H1 (cell line): Measurements from ENCODE around the gene TTC34. TPM values are rescaled to one million over a fixed set of nuclear protein-coding genes. Genes with fewer than 3 reads are reported as not detected.

Experiments used
- CTCF ChIA-PET: fragments of 300-600 bp; sonication (Branson Sonifier 250); formaldehyde crosslinking; loops from one replicate; lab custom pipeline; 2021; ENCODE audit not compliant: partially characterized antibody; lab: Charles Lee
- POLR2A ChIA-PET: fragments of 300-600 bp; sonication (Branson Sonifier 250); formaldehyde crosslinking; loops from one replicate; lab custom pipeline; 2021; ENCODE audit warnings: inconsistent platforms; ENCODE audit not compliant: partially characterized antibody; lab: Charles Lee
- DNase-seq, 2 experiments: peaks; one replicate each; pipeline versions ENCODE4 v3.0.0 to v3.0.0-alpha.2; 2010 to 2022; ENCODE audit warnings: low spot score in 2 of 2, low read depth in 1 of 2, mixed read lengths in 1 of 2
- FAIRE-seq: peaks from 2 replicates; lab custom pipeline; 2011; peaks lifted over from hg19 to GRCh38; lab: Jason Lieb, UNC
- H2AFZ ChIP-seq: 2 replicates; pipeline ENCODE4 v1.8.1; 2012; ENCODE audit warnings: low read length, inconsistent platforms
- H2AK5ac ChIP-seq: 2 replicates; pipeline ENCODE4 v1.6.1; 2013; ENCODE audit warnings: low read depth, low read length
- H2BK120ac ChIP-seq: replicated peaks from 2 replicates; pipeline ENCODE3; 2013; ENCODE audit warnings: low read depth, low read length, inconsistent platforms
- H2BK12ac ChIP-seq: 2 replicates; pipeline ENCODE4 v1.6.1; 2013; ENCODE audit warnings: low read depth, low read length
- H2BK15ac ChIP-seq: 2 replicates; pipeline ENCODE4 v1.6.1; 2013; ENCODE audit warnings: low read length
- H2BK20ac ChIP-seq: 2 replicates; pipeline ENCODE4 v1.6.1; 2013; ENCODE audit warnings: low read length
- H2BK5ac ChIP-seq: 2 replicates; pipeline ENCODE4 v1.6.1; 2013; ENCODE audit warnings: low read depth, low read length
- H3K14ac ChIP-seq: 2 replicates; pipeline ENCODE4 v1.6.1; 2013; ENCODE audit warnings: inconsistent platforms; ENCODE audit not compliant: insufficient read length
- H3K18ac ChIP-seq: 2 replicates; pipeline ENCODE4 v1.6.1; 2013; ENCODE audit warnings: low read length; ENCODE audit errors: extremely low read depth
- H3K23ac ChIP-seq: 2 replicates; pipeline ENCODE4 v1.6.1; 2013; ENCODE audit warnings: inconsistent platforms; ENCODE audit not compliant: insufficient read length
- H3K23me2 ChIP-seq: 2 replicates; pipeline ENCODE4 v1.6.1; 2013; ENCODE audit warnings: low read depth, low read length
- H3K27ac ChIP-seq: 2 replicates; pipeline ENCODE4 v1.6.1; 2011; ENCODE audit warnings: low read depth, low read length, inconsistent platforms
- H3K27me3 ChIP-seq, 4 experiments: replicated peaks in 1 of 4; 1 replicate in 1 of 4; 2 replicates in 3 of 4; pipeline versions ENCODE4 v1.6.1 to v1.8.1; 2011 to 2013; ENCODE audit warnings: low read length in 3 of 4, mild to moderate bottlenecking in 3 of 4, inconsistent platforms in 2 of 4, mixed read lengths in 2 of 4, moderate library complexity in 1 of 4; ENCODE audit not compliant: control insufficient read depth in 3 of 4, insufficient read depth in 3 of 4; ENCODE audit errors: extremely low read depth in 1 of 4
- H3K36me3 ChIP-seq, 4 experiments: 2 replicates each; pipeline versions ENCODE4 v1.6.1 to v1.8.1; 2011 to 2013; ENCODE audit warnings: mild to moderate bottlenecking in 4 of 4, low read length in 3 of 4, moderate library complexity in 2 of 4, control low read depth in 1 of 4, inconsistent platforms in 1 of 4; ENCODE audit not compliant: insufficient read depth in 4 of 4, control insufficient read depth in 2 of 4
- H3K4ac ChIP-seq: replicated peaks from 2 replicates; pipeline ENCODE3; 2013; ENCODE audit warnings: low read length, low read depth, mixed read lengths, inconsistent platforms; ENCODE audit not compliant: insufficient read length
- H3K4me1 ChIP-seq, 4 experiments: replicated peaks in 1 of 4; 1 replicate in 1 of 4; 2 replicates in 3 of 4; pipeline versions ENCODE4 v1.6.1 to v1.8.1; 2011 to 2013; ENCODE audit warnings: low read length in 3 of 4, inconsistent platforms in 2 of 4, mixed read lengths in 1 of 4; ENCODE audit not compliant: insufficient read depth in 4 of 4, control insufficient read depth in 3 of 4
- H3K4me2 ChIP-seq, 2 experiments: 2 replicates each; pipeline versions ENCODE4 v1.6.1 to v1.8.1; 2011 to 2013; ENCODE audit warnings: low read depth in 2 of 2, low read length in 2 of 2, control low read depth in 1 of 2, inconsistent platforms in 1 of 2, mild to moderate bottlenecking in 1 of 2; ENCODE audit not compliant: insufficient read depth in 1 of 2
- H3K4me3 ChIP-seq, 4 experiments: fragments of 200-600, 300-600 bp in 1 of 4; sonication (generic), shearing (Covaris generic), sonication (Bioruptor Twin) in 1 of 4; 2 replicates each; pipeline versions ENCODE4 v1.5.1 to v1.8.1; 2011 to 2016; ENCODE audit warnings: low read length in 4 of 4, low read depth in 3 of 4, control low read depth in 2 of 4, inconsistent platforms in 2 of 4, mild to moderate bottlenecking in 2 of 4, mixed read lengths in 1 of 4, moderate library complexity in 1 of 4; ENCODE audit not compliant: insufficient read depth in 2 of 4; ENCODE audit errors: extremely low read depth in 1 of 4
- H3K56ac ChIP-seq: replicated peaks from 2 replicates; pipeline ENCODE3; 2013; ENCODE audit warnings: low read depth, mild to moderate bottlenecking, mixed read lengths, low read length, inconsistent platforms; ENCODE audit not compliant: insufficient read length
- H3K79me1 ChIP-seq: 2 replicates; pipeline ENCODE4 v1.6.1; 2013; ENCODE audit warnings: low read depth, low read length, control low read depth
- H3K79me2 ChIP-seq, 2 experiments: 2 replicates each; pipeline versions ENCODE4 v1.6.1 to v1.8.1; 2012 to 2013; ENCODE audit warnings: low read length in 2 of 2, mild to moderate bottlenecking in 2 of 2, inconsistent platforms in 1 of 2; ENCODE audit not compliant: insufficient read depth in 2 of 2, control insufficient read depth in 1 of 2
- H3K9ac ChIP-seq, 4 experiments: replicated peaks in 1 of 4; 1 replicate in 1 of 4; 2 replicates in 3 of 4; pipeline versions ENCODE4 v1.6.1 to v1.8.1; 2011 to 2013; ENCODE audit warnings: low read depth in 3 of 4, low read length in 3 of 4, control low read depth in 2 of 4, mild to moderate bottlenecking in 2 of 4, moderate library complexity in 2 of 4, inconsistent platforms in 1 of 4; ENCODE audit errors: extremely low read depth in 1 of 4
- H3K9me3 ChIP-seq, 2 experiments: 2 replicates each; pipeline versions ENCODE4 v1.6.1 to v1.8.1; 2012 to 2013; ENCODE audit warnings: mild to moderate bottlenecking in 2 of 2, moderate library complexity in 2 of 2, control low read depth in 1 of 2, inconsistent platforms in 1 of 2, low read depth in 1 of 2, low read length in 1 of 2, mixed read lengths in 1 of 2; ENCODE audit not compliant: insufficient read depth in 2 of 2
- H4K20me1 ChIP-seq, 2 experiments: replicated peaks in 1 of 2; 2 replicates each; pipeline versions ENCODE3 to v1.8.1; 2011 to 2013; ENCODE audit warnings: inconsistent platforms in 2 of 2, low read length in 2 of 2, mild to moderate bottlenecking in 1 of 2; ENCODE audit not compliant: insufficient read depth in 2 of 2, control insufficient read depth in 1 of 2
- H4K5ac ChIP-seq: 2 replicates; pipeline ENCODE4 v1.6.1; 2013; ENCODE audit warnings: low read length, low read depth, mixed read lengths, inconsistent platforms; ENCODE audit not compliant: insufficient read length
- H4K8ac ChIP-seq: 2 replicates; pipeline ENCODE4 v1.8.0; 2013; ENCODE audit warnings: mild to moderate bottlenecking, moderate library complexity, low read length, inconsistent platforms; ENCODE audit not compliant: insufficient read depth; ENCODE audit errors: extremely low read depth
- H4K91ac ChIP-seq: replicated peaks from 2 replicates; pipeline ENCODE3; 2013; ENCODE audit warnings: low read length, mixed read lengths, inconsistent platforms; ENCODE audit not compliant: insufficient read length
- BRCA1 ChIP-seq: IDR thresholded peaks from 2 replicates; pipeline ENCODE4 v1.6.1; 2012; ENCODE audit warnings: low read depth, low read length, improper control_type of control experiment
- CBX8 ChIP-seq: fragments of 300-800, 300-1000 bp; sonication (generic); IDR thresholded peaks from 2 replicates; pipeline ENCODE4 v1.7.1; 2016; ENCODE audit warnings: low read depth, low read length, borderline replicate concordance
- CTBP2 ChIP-seq: IDR thresholded peaks from 2 replicates; pipeline ENCODE4 v1.7.0; 2011; ENCODE audit warnings: borderline replicate concordance, mild to moderate bottlenecking, moderate library complexity, mixed read lengths, low read length; ENCODE audit not compliant: insufficient read depth, insufficient read length
- EZH2 ChIP-seq: fragments of 200-600 bp; sonication (generic); IDR thresholded peaks from 2 replicates; pipeline ENCODE4 v1.7.1; 2012; ENCODE audit warnings: low read depth, mild to moderate bottlenecking, moderate library complexity, low read length, inconsistent platforms; ENCODE audit not compliant: severe bottlenecking
- FOSL1 ChIP-seq: IDR thresholded peaks from 2 replicates; pipeline ENCODE4 v1.6.1; 2011; ENCODE audit warnings: mild to moderate bottlenecking, low read depth, low read length, moderate library complexity; ENCODE audit not compliant: insufficient read depth
- POLR2AphosphoS5 ChIP-seq: IDR thresholded peaks from 2 replicates; pipeline ENCODE4 v1.6.1; 2011; ENCODE audit warnings: low read depth, low read length
- RXRA ChIP-seq: IDR thresholded peaks from 2 replicates; pipeline ENCODE4 v1.6.1; 2011; ENCODE audit warnings: low read depth, mild to moderate bottlenecking, low read length, moderate library complexity; ENCODE audit not compliant: insufficient read depth
- SIN3A ChIP-seq, 2 experiments: IDR thresholded peaks in 1 of 2; conservative IDR thresholded peaks in 1 of 2; 2 replicates each; pipeline ENCODE4 v1.6.1; 2011 to 2012; ENCODE audit warnings: low read length in 2 of 2, improper control_type of control experiment in 1 of 2, low read depth in 1 of 2, mild to moderate bottlenecking in 1 of 2
- SIX5 ChIP-seq: IDR thresholded peaks from 2 replicates; pipeline ENCODE4 v1.6.1; 2011; ENCODE audit warnings: mild to moderate bottlenecking, low read depth, low read length
- SP4 ChIP-seq: IDR thresholded peaks from 2 replicates; pipeline ENCODE4 v1.6.1; 2012; ENCODE audit warnings: low read length, inconsistent platforms
- SUZ12 ChIP-seq: fragments of 200-600 bp; sonication (generic); IDR thresholded peaks from 2 replicates; pipeline ENCODE4 v1.6.1; 2012; ENCODE audit warnings: mild to moderate bottlenecking, inconsistent platforms, low read length, moderate library complexity, mixed read lengths
- TAF1 ChIP-seq: IDR thresholded peaks from 2 replicates; pipeline ENCODE4 v1.6.1; 2011; ENCODE audit warnings: mild to moderate bottlenecking, low read depth, low read length
- WGBS, 2 experiments: shearing (Covaris generic) in 1 of 2; methylation state at CpG; one replicate each; pipeline versions ENCODE4 v1.1.6 to v1.1.7; 2013 to 2015; ENCODE audit warnings: low lambda C conversion rate in 2 of 2, mixed read lengths in 2 of 2, inconsistent platforms in 1 of 2, low coverage in 1 of 2, missing lambda C conversion rate in 1 of 2; ENCODE audit not compliant: insufficient replicate concordance in 2 of 2, insufficient coverage in 1 of 2, insufficient read length in 1 of 2; ENCODE audit errors: extremely low coverage in 1 of 2, missing lambda C conversion rate in 1 of 2; 5-methylcytosine and 5-hydroxymethylcytosine counted together
- polyA plus RNA-seq, 7 experiments: library from polyadenylated mRNA; depleted of rRNA in 3 of 7; stranded (reverse) in 5 of 7; unstranded in 2 of 7; fragments of >200 nt in 5 of 7; fragments of 200-250 nt in 2 of 7; gene quantifications; 1 replicate in 5 of 7; 2 replicates in 1 of 7; 4 replicates in 1 of 7; pipeline versions ENCODE4 v1.2.1 to v1.2.3, GENCODE V29; 2011 to 2013; ENCODE audit warnings: missing spikeins in 2 of 7, mixed read lengths in 2 of 7
- total RNA-seq: library from RNA; stranded (reverse); fragmentation: NEBNext Ultra II Directional; extraction: Animal tissue kit (Norgen Biotek cat#: 25700); gene quantifications from 2 replicates; pipeline ENCODE4 v1.2.1, GENCODE V29; 2021
- TF ChIP-seq, protein P1 (sequence below): IDR thresholded peaks from 2 replicates; pipeline ENCODE4 v1.6.1; 2012; ENCODE audit warnings: inconsistent platforms

TTC34 gene
- total and polyA plus RNA-seq, 2 of the 8 experiments (the other 6 are each of a cell fraction or from before 2014, with no cell fraction given) = 0.23 to 0.50 TPM

DNA sequence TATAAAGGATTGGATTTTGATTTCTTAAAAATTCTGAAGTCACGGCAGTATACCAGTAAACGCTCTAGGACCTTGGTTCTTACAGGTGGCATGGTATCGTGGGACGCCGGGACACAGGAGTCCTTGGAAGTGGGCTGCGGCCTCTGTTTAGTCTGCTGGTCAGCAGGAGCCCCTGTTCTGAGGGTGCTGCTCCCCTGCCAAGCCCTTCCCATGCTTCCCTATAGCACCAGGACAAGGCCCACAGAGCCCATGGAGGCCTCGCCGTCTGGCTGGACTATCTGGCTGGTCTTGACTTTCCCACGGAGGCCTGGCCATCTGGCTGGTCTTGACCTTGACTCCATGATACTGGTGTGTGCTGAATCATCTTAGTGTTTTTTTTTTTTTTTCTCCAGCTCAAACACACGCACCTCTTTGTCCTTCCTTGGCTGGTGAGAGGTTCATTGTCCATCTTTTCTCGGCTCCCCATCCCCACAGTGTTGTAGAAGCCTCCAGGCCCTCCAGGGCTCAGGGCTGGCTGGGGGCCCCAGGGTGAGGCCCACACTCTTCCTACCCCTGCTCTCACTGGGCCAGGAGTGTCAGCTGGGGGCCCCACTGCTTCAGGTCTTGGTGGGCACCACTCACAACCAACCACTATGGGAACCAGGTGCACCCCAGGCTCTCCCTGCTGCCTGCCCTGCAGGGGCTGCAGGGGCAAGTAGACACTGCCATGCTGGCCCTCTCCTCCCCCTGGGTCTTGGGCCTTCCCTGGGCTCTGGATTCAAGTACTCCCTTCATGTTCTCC, 16.5 kb upstream of the TTC34 start:
- no peaks in the 10 kb centered on the region for H3K79me2 ChIP-seq
- no peak overlapping the region for H4K8ac ChIP-seq
- H3K27ac ChIP-seq = no peak overlapping the region
- 87% methylated on average over 10 of the region's 11 CpGs; no CpG with 5 or more reads in 1 of the 2 experiments for WGBS, 2 experiments
- ChIA-PET POLR2A (no interaction called here), CTCF (no interaction called here)
- no peak overlapping the region for H4K91ac ChIP-seq
- H2AK5ac ChIP-seq = no peak overlapping the region
- H3K4ac ChIP-seq = no peak overlapping the region
- no peak overlapping the region for H2BK120ac ChIP-seq
- no peak overlapping the region for H4K5ac ChIP-seq
- H3K36me3 ChIP-seq = no peaks in the 10 kb centered on the region; a peak in 1 of 8 replicates
- H2BK20ac ChIP-seq = no peak overlapping the region
- H3K18ac ChIP-seq = no peak overlapping the region
- no peaks in the 10 kb centered on the region for H3K79me1 ChIP-seq
- no peak overlapping the region for H2BK5ac ChIP-seq
- peaks cover 76 to 97% of the 10 kb centered on the region in 2 experiments for H3K9me3 ChIP-seq
- H3K4me3 ChIP-seq = no peak overlapping the region
- no peak overlapping the region for H3K56ac ChIP-seq
- no peak for FAIRE-seq
- no peak overlapping the region for H3K9ac ChIP-seq
- H3K14ac ChIP-seq = no peak overlapping the region
- no peaks in the 10 kb centered on the region for H3K4me1 ChIP-seq
- H3K4me2 ChIP-seq = no peak overlapping the region
- no peak overlapping the region for H3K23ac ChIP-seq
- no peak overlapping the region for H2BK12ac ChIP-seq
- no peaks in the 10 kb centered on the region for H4K20me1 ChIP-seq
- no peak overlapping the region for H2BK15ac ChIP-seq
- no peak for DNase-seq
- H2AFZ ChIP-seq = no peak overlapping the region
- no peaks in the 10 kb centered on the region for H3K23me2 ChIP-seq
- no peaks in the 10 kb centered on the region for H3K27me3 ChIP-seq
- TF ChIP-seq RXRA (no peak), TAF1 (no peak), CTBP2 (no peak), EZH2 (no peak), SP4 (no peak), SUZ12 (no peak), CBX8 (no peak), SIN3A (conservative IDR thresholded peaks at IDR 0.05 in 1 of 2, IDR thresholded peaks at IDR 0.05 in 1 of 2; ENCODE audit: low read depth in 1 of 2, low read length in 2 of 2) (no peak), BRCA1 (no peak), SIX5 (no peak), FOSL1 (no peak), POLR2AphosphoS5 (no peak)
- TF ChIP-seq, protein P1, sequence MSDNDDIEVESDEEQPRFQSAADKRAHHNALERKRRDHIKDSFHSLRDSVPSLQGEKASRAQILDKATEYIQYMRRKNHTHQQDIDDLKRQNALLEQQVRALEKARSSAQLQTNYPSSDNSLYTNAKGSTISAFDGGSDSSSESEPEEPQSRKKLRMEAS = no peak
